ENCODE measurements around the gene PPARD.
A peak's percentile ranks its signal among the peaks of the same experiment; 100 is the strongest.
"Not testable (repeated sequence)": the region's sequence is repeated elsewhere in the genome, so short reads cannot be mapped to it uniquely, and the experiment has no call there.

PPARD gene

GRCh38 chr6:35406711-35407485, 64.5 kb downstream of the PPARD start:
- DNase-seq (ENCODE audit: low spot score), result no peak

- no peak for DNase-seq (ENCODE audit: low spot score)
These were observed 66.9 kb downstream of the PPARD start for GRCh38 chr6:35409245-35409644.

GRCh38 chr6:35410131-35410530, 67.8 kb downstream of the PPARD start:
- no peak for DNase-seq (ENCODE audit: low spot score)

GRCh38 chr6:35411066-35411465, 68.7 kb downstream of the PPARD start:
- DNase-seq (ENCODE audit: low spot score), result no peak

- DNase-seq (ENCODE audit: low spot score), result no peak
These were observed 69.7 kb downstream of the PPARD start for GRCh38 chr6:35412102-35412501.

DNA sequence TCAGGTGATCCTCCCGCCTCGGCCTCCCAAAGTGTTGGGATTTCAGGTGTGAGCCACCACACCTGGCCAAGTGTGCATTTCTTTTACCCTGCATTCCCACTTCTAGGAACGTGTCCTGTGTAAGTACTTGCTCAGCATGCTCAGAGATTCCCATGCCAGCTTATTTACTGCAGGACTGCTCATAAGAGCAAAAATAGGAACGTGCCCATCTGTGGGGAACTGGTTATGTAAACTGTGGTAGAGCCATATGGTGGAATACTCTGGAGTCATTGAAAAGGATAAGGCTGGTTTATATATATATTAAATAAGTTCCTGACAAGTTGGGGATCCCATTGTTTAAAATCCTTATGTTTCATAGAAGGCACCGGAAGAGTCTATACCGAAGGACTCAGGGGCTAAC, 71.6 kb downstream of the PPARD start:
- no peak for DNase-seq (ENCODE audit: low spot score)

GRCh38 chr6:35415065-35415891, 72.9 kb downstream of the PPARD start:
- no peak for DNase-seq (ENCODE audit: low spot score)

GRCh38 chr6:35417979-35418661, 75.8 kb downstream of the PPARD start:
- no peak for DNase-seq (ENCODE audit: low spot score)

DNA sequence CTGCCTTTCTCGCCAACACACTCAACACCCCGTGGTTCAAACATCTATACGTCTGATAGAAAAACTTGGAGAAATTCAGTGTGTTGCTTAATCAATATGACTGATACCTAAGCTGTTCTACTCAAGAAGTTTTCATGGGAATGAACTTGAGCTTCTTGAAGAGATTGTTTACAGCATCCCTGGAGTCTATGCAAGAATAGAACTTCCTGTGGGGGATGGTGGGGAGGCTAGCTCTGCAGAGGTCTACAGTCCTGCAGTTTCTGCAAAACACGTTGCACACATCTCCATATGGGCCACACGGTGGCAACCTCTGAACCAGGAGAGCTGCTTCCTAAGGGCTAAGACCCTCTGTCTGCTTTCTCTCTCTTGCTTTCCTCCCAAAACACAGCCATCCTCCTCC, 77.1 kb downstream of the PPARD start:
- DNase-seq (ENCODE audit: low spot score), result peak; percentile 61

DNA sequence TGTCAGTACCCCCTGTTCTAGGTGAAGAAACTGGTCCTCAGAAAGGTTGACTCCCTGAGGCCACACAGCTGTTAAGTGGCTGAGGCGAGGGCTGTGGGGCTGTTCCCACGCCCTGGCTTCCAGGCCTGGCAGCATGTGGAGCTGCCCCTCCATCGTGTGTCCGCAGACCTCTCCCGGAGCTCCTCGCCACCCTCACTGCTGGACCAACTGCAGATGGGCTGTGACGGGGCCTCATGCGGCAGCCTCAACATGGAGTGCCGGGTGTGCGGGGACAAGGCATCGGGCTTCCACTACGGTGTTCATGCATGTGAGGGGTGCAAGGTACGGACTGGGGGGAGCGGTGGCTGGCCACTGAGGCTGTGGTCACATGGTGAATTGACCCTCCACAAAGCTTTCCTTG, 77.6 kb downstream of the PPARD start:
- DNase-seq (ENCODE audit: low spot score), result no peak

- DNase-seq (ENCODE audit: low spot score), result peak; percentile 86
These were observed 82.9 kb downstream of the PPARD start for GRCh38 chr6:35425284-35425683.

GRCh38 chr6:35426074-35426473, 83.7 kb downstream of the PPARD start:
- DNase-seq (ENCODE audit: low spot score), result no peak

DNA sequence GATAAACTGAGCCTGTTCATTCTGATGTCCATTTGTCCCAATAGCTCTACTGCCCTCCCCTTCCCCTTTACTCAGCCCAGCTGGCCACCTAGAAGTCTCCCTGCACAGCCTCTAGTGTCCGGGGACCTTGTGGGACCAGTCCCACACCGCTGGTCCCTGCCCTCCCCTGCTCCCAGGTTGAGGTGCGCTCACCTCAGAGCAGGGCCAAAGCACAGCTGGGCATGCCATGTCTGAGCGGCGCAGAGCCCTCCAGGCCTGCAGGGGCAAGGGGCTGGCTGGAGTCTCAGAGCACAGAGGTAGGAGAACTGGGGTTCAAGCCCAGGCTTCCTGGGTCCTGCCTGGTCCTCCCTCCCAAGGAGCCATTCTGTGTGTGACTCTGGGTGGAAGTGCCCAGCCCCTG, 85.1 kb downstream of the PPARD start:
- no peak for DNase-seq (ENCODE audit: low spot score)

DNA sequence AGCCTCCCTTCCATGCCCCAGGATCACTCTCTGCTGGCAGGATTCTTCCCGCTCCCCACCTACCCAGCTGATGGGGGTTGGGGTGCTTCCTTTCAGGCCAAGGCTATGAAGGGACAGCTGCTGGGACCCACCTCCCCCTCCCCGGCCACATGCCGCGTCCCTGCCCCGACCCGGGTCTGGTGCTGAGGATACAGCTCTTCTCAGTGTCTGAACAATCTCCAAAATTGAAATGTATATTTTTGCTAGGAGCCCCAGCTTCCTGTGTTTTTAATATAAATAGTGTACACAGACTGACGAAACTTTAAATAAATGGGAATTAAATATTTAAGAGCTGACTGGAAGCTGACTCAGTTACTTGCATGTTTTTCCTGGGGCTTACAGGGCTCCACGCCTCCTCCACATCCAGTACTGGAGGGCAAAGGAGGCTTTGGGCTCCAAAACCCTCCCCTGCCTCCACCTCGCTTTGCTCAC, 85.5 kb downstream of the PPARD start:
- DNase-seq (ENCODE audit: low spot score), result peak; percentile 26

GRCh38 chr6:35428421-35429149, 86.2 kb downstream of the PPARD start:
- no peak for DNase-seq (ENCODE audit: low spot score)

GRCh38 chr6:35429463-35429862, 87.1 kb downstream of the PPARD start:
- no peak for DNase-seq (ENCODE audit: low spot score)

- no peak for DNase-seq (ENCODE audit: low spot score)
These were observed 89.9 kb downstream of the PPARD start for GRCh38 chr6:35432291-35432690.

DNA sequence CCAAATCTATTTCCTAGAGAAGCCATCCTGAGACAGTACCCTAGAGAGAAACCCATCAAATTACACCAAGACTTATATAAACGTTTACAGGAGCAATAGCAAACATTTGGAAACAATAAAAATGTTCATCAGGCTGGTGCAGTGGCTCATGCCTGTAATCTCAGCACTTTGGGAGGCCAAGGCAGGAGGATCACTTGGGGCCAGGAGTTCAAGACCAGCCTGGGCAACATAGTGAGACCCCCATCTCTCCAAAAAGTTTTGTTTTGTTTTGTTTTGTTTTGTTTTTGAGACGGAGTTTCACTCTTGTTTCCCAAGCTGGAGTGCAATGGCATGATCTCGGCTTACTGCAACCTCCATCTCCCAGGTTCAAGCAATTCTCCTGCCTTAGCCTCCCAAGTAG, 90.3 kb downstream of the PPARD start:
- not testable (repeated sequence) for DNase-seq (ENCODE audit: low spot score)

DNA sequence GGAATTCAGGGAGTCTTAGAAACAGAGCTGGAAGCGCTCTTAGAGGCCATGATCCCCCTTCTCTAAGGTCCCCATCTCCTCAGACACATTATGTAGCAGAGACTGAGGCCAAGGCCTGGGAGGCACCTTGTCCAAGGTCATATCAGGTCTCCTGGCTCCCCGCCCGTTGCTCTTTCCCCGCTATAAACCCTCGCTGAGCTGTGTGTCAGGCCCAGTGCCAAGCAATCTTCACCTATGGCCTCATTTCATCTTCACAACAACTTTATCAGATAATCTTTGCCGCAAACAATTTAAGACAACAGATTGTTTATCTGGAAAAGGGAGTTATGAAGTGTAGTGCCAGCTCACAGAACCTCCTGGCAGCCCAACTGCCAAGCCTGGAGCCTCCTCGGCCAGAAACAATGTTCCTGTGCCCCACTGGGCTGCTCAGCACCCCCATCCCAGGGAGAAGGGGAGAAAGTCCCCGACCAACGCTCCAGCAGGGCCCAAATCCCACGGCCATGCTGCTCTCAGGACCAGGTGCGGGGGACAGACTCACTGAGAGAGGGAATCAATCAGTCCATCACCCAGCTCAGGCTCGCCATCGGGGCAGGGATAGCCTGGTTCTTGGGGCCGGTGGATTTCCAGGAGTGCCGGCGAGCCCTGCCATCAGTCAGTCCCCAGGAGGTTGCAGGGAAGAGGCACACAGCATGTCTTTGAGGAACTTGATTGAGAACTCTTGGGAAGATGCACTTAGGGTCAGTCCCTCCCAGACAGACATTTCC, 92.9 kb downstream of the PPARD start:
- no peak for DNase-seq (ENCODE audit: low spot score)

DNA sequence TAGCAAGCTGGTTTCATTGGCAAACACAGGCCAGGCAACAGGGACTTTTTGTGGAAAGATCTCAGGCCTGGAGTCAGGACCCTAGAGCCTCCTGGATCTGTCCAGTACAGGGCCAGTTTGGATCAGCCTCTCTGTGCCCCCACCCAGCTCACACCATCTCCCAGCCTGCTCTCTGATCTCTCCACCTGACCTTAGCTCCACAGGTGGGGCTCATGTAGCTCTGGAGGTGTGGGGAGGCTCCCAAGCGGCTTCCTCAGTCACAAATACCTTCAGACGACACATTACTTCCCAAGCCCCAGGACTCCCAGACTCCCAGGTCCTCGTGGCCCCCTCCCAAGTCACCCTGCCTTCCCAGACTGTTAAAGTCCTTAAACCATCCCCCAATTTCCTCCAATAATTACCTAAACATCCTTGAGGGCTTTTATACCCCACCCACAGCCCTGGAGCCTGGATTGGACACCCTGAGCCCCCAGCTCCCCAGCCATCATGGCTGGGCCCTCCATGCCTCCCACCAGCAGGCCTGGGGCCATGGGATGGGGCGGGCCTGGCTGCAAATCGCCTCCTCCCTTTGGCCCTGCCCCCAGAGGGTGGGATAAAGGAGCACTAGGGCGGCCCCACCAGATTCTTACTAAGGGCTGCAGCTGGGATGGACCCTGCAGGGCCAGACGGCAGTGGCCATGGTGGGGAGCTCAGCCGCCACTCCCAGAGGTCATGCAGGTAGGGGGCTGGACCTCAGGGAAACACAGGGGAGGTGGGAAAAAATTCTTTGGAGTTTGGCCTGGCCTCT, 93.9 kb downstream of the PPARD start:
- no peak for DNase-seq (ENCODE audit: low spot score)

All from kidney capillary endothelial cell (primary cell).